Measurements from ENCODE around the gene PTPRE. TPM values are rescaled to one million over a fixed set of nuclear protein-coding genes. Genes with fewer than 3 reads are reported as not detected.

The PTPRE gene
- total and polyA plus RNA-seq, 2 of the 4 experiments (the other 2 are of a cell fraction) = 0.34 to 0.54 TPM

GRCh38 chr10:127907411-127908105 lies 655 bp downstream of the PTPRE start:
- no peaks in the 10 kb centered on the region for H4K20me1 ChIP-seq (ENCODE audit: insufficient read depth, low read length)
- no peak overlapping the region for H2BK15ac ChIP-seq (ENCODE audit: low read depth, low read length)
- no peak for DNase-seq
- no peak overlapping the region for H4K91ac ChIP-seq (ENCODE audit: insufficient read depth, low read depth, low read length)
- H2BK5ac ChIP-seq (ENCODE audit: low read depth, low read length, poor library complexity, severe bottlenecking) = no peak overlapping the region
- peak overlapping the region; percentile 80 for H2AFZ ChIP-seq (replicated peaks; ENCODE audit: low read length, poor library complexity)
- no peaks in the 10 kb centered on the region for H3K79me1 ChIP-seq (ENCODE audit: low read depth in 1 of 2, low read length in 2 of 2)
- no peak overlapping the region for H2BK120ac ChIP-seq (ENCODE audit: low read depth, low read length)
- no peak overlapping the region for H3K27ac ChIP-seq (ENCODE audit: insufficient read depth, low read length)
- CTCF ChIA-PET = interaction anchor here (0.9 to 3.5 kb wide), 3 partner anchors 16 to 161 kb away, joined by 3 to 24 read pairs (median 4); no protein-coding TSS in a partner anchor
- peaks cover 3% of the 10 kb centered on the region; the same call in 1 of the 2 replicates for H3K27me3 ChIP-seq (ENCODE audit: control insufficient read depth, insufficient read depth, low read length)
- ATAC-seq (ENCODE audit: low read depth) = no peak; the same call in 1 of the 2 replicates
- intact Hi-C loops (cut with micrococcal nuclease) (loop anchor here (1.0 to 10.0 kb wide), 3 partner anchors 104 to 247 kb away; no protein-coding TSS in a partner anchor), dilution Hi-C loops (cut with HindIII; ENCODE audit: low sequenced_read_pairs, unreplicated experiment) (no loop called here), in situ Hi-C loops (cut with MboI; ENCODE audit: low sequenced_read_pairs) (no loop called here)
- POLR2A ChIA-PET (ENCODE audit: unreplicated experiment) = no interaction called here
- 4% methylated on average over 27 of the region's 65 CpGs; no CpG with 5 or more reads in 1 of the 2 experiments for WGBS, 2 experiments (ENCODE audit: extremely low coverage in 2 of 2, insufficient read length in 1 of 2)
- no peak overlapping the region for H2BK20ac ChIP-seq (ENCODE audit: low read depth, low read length)
- H2AK5ac ChIP-seq (ENCODE audit: low read depth, low read length) = no peak overlapping the region
- H3K4me2 ChIP-seq (ENCODE audit: low read depth, low read length) = peak overlapping the region; percentile 53; the same call in 1 of the 2 replicates
- peak overlapping the region; percentile 42 for H3K4me3 ChIP-seq (ENCODE audit: insufficient read depth, low read depth, low read length)
- no peak overlapping the region for H4K8ac ChIP-seq (ENCODE audit: low read depth in 2 of 2, low read length in 2 of 2)
- peaks cover 11% of the 10 kb centered on the region for H3K9me1 ChIP-seq (ENCODE audit: insufficient read depth, low read length)
- BruUV-seq (replicated peaks) = no TSS peak
- no peak for TF ChIP-seq MAZ (IDR thresholded peaks at IDR 0.05; ENCODE audit: borderline replicate concordance, low read depth, low read length)
- no peak for TF ChIP-seq POLR2A (IDR thresholded peaks at IDR 0.05; ENCODE audit: low read depth, low read length)
- no peak for TF ChIP-seq SMC3 (IDR thresholded peaks at IDR 0.05; ENCODE audit: low read depth, low read length)
- TF ChIP-seq RFX5 (IDR thresholded peaks at IDR 0.05; ENCODE audit: low read depth, low read length) = no peak
- TF ChIP-seq MXI1 (IDR thresholded peaks at IDR 0.05; ENCODE audit: borderline replicate concordance, low read depth, low read length) = no peak
- no peak overlapping the region for H2AK9ac ChIP-seq (replicated peaks; ENCODE audit: low read depth, low read length, poor library complexity)
- no peak overlapping the region for H3K9ac ChIP-seq (ENCODE audit: low read depth, low read length)
- H3K18ac ChIP-seq (ENCODE audit: low read depth, low read length) = no peak overlapping the region
- H3K56ac ChIP-seq (ENCODE audit: extremely low read depth, insufficient read depth, low read length) = no peak overlapping the region
- H3K14ac ChIP-seq (replicated peaks; ENCODE audit: low read depth, low read length) = no peak overlapping the region
- H3K4ac ChIP-seq (ENCODE audit: low read depth, low read length) = no peak overlapping the region
- peaks cover 4% of the 10 kb centered on the region; the same call in 1 of the 2 replicates for H3K4me1 ChIP-seq (ENCODE audit: control insufficient read depth, insufficient read depth, low read length)
- no peak overlapping the region for H4K5ac ChIP-seq (ENCODE audit: low read depth, low read length)
- H3K23ac ChIP-seq (ENCODE audit: low read depth, low read length) = no peak overlapping the region
- H3K9me3 ChIP-seq (ENCODE audit: control insufficient read depth, insufficient read depth, low read length) = no peaks in the 10 kb centered on the region
- no peaks in the 10 kb centered on the region for H3K36me3 ChIP-seq (ENCODE audit: control insufficient read depth, insufficient read depth, low read length)
